ENCODE data around the gene EFHD1. TPM values are rescaled to one million over a fixed set of nuclear protein-coding genes. Genes with fewer than 3 reads are reported as not detected.

EFHD1 gene
- total and polyA plus RNA-seq, 2 experiments from 2014 or later, result 3.4 to 6.4 TPM

GRCh38 chr2:232584238-232584637 is 49.2 kb upstream of the EFHD1 start:
- H3K4me2 ChIP-seq, result no peak overlapping the region
- TF ChIP-seq NANOG (IDR thresholded peaks at IDR 0.05; ENCODE audit: borderline replicate concordance) (no peak), ZNF331 (CRISPR knock-in tag; IDR thresholded peaks at IDR 0.05; ENCODE audit: low read depth) (no peak), JUNB (IDR thresholded peaks at IDR 0.05; ENCODE audit: unreplicated experiment) (no peak), REST (IDR thresholded peaks at IDR 0.05; ENCODE audit: unreplicated experiment) (no peak), ZNF462 (CRISPR knock-in tag; IDR thresholded peaks at IDR 0.05) (no peak), EZH2 (IDR thresholded peaks at IDR 0.05; ENCODE audit: low read depth, unreplicated experiment) (no peak), CTCF (conservative IDR thresholded peaks at IDR 0.05; ENCODE audit: low read depth in 2 of 2) (no peak), ETS1 (IDR thresholded peaks at IDR 0.05) (no peak), EZH2phosphoT487 (IDR thresholded peaks at IDR 0.05; ENCODE audit: unreplicated experiment) (no peak), STAT1 (IDR thresholded peaks at IDR 0.05; ENCODE audit: unreplicated experiment) (no peak), CREB1 (CRISPR knock-in tag; IDR thresholded peaks at IDR 0.05; ENCODE audit: low read depth) (no peak), ZNF114 (CRISPR knock-in tag; IDR thresholded peaks at IDR 0.05) (no peak), POLR2AphosphoS5 (IDR thresholded peaks at IDR 0.05; ENCODE audit: low read depth) (no peak)
- no peak overlapping the region; the same call in 1 of the 2 replicates for H3K27ac ChIP-seq (ENCODE audit: low read depth)
- no peak overlapping the region for H3K4me3 Mint-ChIP-seq
- H3K27ac Mint-ChIP-seq, result no peak overlapping the region
- peaks cover 18% of the 10 kb centered on the region for H3K4me1 Mint-ChIP-seq
- no peaks in the 10 kb centered on the region for H3F3A ChIP-seq (replicated peaks; ENCODE audit: low read depth)
- no peaks in the 10 kb centered on the region for H3K9me3 Mint-ChIP-seq
- no peaks in the 10 kb centered on the region for H3K36me3 ChIP-seq (ENCODE audit: insufficient read depth)
- H3K4me3 ChIP-seq, result no peak overlapping the region
- no peaks in the 10 kb centered on the region for H3K27me3 Mint-ChIP-seq (ENCODE audit: insufficient read depth, low read depth, poor library complexity)
- no peaks in the 10 kb centered on the region for H3K79me2 ChIP-seq (replicated peaks; ENCODE audit: insufficient read depth)
- H3K4me1 ChIP-seq (ENCODE audit: insufficient read depth), result peaks cover 5% of the 10 kb centered on the region; the same call in 1 of the 2 replicates
- peaks cover 8% of the 10 kb centered on the region for H4K20me1 ChIP-seq (replicated peaks; ENCODE audit: insufficient read depth)
- no peak overlapping the region for H2AFZ ChIP-seq
- H3K27me3 ChIP-seq (ENCODE audit: insufficient read depth), result no peaks in the 10 kb centered on the region
- peaks cover 16% of the 10 kb centered on the region for H3K36me3 Mint-ChIP-seq (ENCODE audit: low read depth)
- ATAC-seq (no peak), DNase-seq (ENCODE audit: low spot score) (no peak)
- H3K9me2 ChIP-seq (ENCODE audit: insufficient read depth), result no peaks in the 10 kb centered on the region

All from GM23338 (cell line).